RCC 7860 (cell line): ENCODE measurements around the gene PDS5B.

Experiments
- DNase-seq: peaks from one replicate; pipeline ENCODE4 v3.0.0-alpha.2; 2015; ENCODE audit warnings: low spot score
- FAIRE-seq: peaks from 2 replicates; lab custom pipeline; 2012; peaks lifted over from hg19 to GRCh38; lab: Jason Lieb, UNC

Gene PDS5B

GRCh38 chr13:32589471-32589870 lies 3.2 kb downstream of the PDS5B start:
- FAIRE-seq (no peak), DNase-seq (no peak)

GRCh38 chr13:32590266-32590665 lies 4.0 kb downstream of the PDS5B start:
- FAIRE-seq (no peak), DNase-seq (no peak)

GRCh38 chr13:32592082-32592481 lies 5.8 kb downstream of the PDS5B start:
- FAIRE-seq (no peak), DNase-seq (no peak)

- DNase-seq (no peak), FAIRE-seq (no peak)
These were observed 8.0 kb downstream of the PDS5B start for GRCh38 chr13:32594157-32594738.

GRCh38 chr13:32595306-32595705 lies 9.1 kb downstream of the PDS5B start:
- DNase-seq (no peak), FAIRE-seq (no peak)

GRCh38 chr13:32600890-32601289 lies 14.6 kb downstream of the PDS5B start:
- no peak for FAIRE-seq
- DNase-seq: no peak

- no peak for DNase-seq
- no peak for FAIRE-seq
These were observed 23.2 kb downstream of the PDS5B start for GRCh38 chr13:32609428-32609827.

GRCh38 chr13:32610538-32610937 lies 24.3 kb downstream of the PDS5B start:
- FAIRE-seq (no peak), DNase-seq (no peak)

- FAIRE-seq (no peak), DNase-seq (no peak)
These were observed 24.7 kb downstream of the PDS5B start for GRCh38 chr13:32610977-32611376.

- DNase-seq: no peak
These were observed 30.7 kb downstream of the PDS5B start for GRCh38 chr13:32616883-32617511.

GRCh38 chr13:32622827-32623226 lies 36.6 kb downstream of the PDS5B start:
- FAIRE-seq (no peak), DNase-seq (no peak)

More at GRCh38 chr13:32616883-32617511, 30.7 kb downstream of the PDS5B start:
- no peak for FAIRE-seq

- DNase-seq: no peak
- FAIRE-seq: no peak
These were observed 38.2 kb downstream of the PDS5B start for GRCh38 chr13:32624441-32624840.

- no peak for FAIRE-seq
- DNase-seq: no peak
These were observed 41.5 kb downstream of the PDS5B start for GRCh38 chr13:32627793-32628192.

GRCh38 chr13:32629313-32629712 lies 43.1 kb downstream of the PDS5B start:
- FAIRE-seq (no peak), DNase-seq (no peak)

- DNase-seq (no peak), FAIRE-seq (no peak)
These were observed 43.6 kb downstream of the PDS5B start for GRCh38 chr13:32629866-32630265.

- no peak for DNase-seq
- no peak for FAIRE-seq
These were observed 46.2 kb downstream of the PDS5B start for GRCh38 chr13:32632343-32632909.

GRCh38 chr13:32636711-32637110 lies 50.5 kb downstream of the PDS5B start:
- no peak for DNase-seq
- no peak for FAIRE-seq

- DNase-seq (no peak), FAIRE-seq (no peak)
These were observed 52.5 kb downstream of the PDS5B start for GRCh38 chr13:32638739-32639138.

- peak; percentile 10 for DNase-seq
- FAIRE-seq: peak; percentile 35
These were observed 53.4 kb downstream of the PDS5B start for GRCh38 chr13:32639502-32640105.

- no peak for DNase-seq
- no peak for FAIRE-seq
These were observed 56.1 kb downstream of the PDS5B start for GRCh38 chr13:32642316-32642715.

- no peak for DNase-seq
- no peak for FAIRE-seq
These were observed 56.6 kb downstream of the PDS5B start for GRCh38 chr13:32642858-32643257.

- FAIRE-seq (no peak), DNase-seq (no peak)
These were observed 59.6 kb downstream of the PDS5B start for GRCh38 chr13:32645854-32646253.
